Stomach smooth muscle (tissue), 2 donors: Measurements from ENCODE around the gene FAM3A.

ENCODE experiments used
- H3K27ac ChIP-seq: one replicate; pipeline ENCODE4 v1.7.0; 2013; ENCODE audit warnings: mild to moderate bottlenecking, low read length, inconsistent platforms
- H3K27me3 ChIP-seq, 2 donors: one replicate each; pipeline ENCODE4 v1.7.0; 2013; ENCODE audit warnings: low read length in 2 of 2; ENCODE audit not compliant: insufficient read depth in 2 of 2, control insufficient read depth in 1 of 2
- H3K36me3 ChIP-seq, 2 donors: one replicate each; pipeline ENCODE4 v1.7.0; 2013; ENCODE audit warnings: low read length in 2 of 2; ENCODE audit not compliant: control insufficient read depth in 2 of 2, insufficient read depth in 2 of 2
- H3K4me1 ChIP-seq: one replicate; pipeline ENCODE4 v1.7.0; 2013; ENCODE audit warnings: low read length; ENCODE audit not compliant: control insufficient read depth, insufficient read depth
- H3K4me3 ChIP-seq, 2 donors: one replicate each; pipeline ENCODE4 v1.7.0; 2013; ENCODE audit warnings: low read length in 2 of 2
- H3K9ac ChIP-seq, 2 donors: one replicate each; pipeline ENCODE4 v1.7.0; 2013; ENCODE audit warnings: low read length in 2 of 2, mild to moderate bottlenecking in 1 of 2
- H3K9me3 ChIP-seq, 2 donors: one replicate each; pipeline ENCODE4 v1.7.0; 2013; ENCODE audit warnings: low read length in 2 of 2; ENCODE audit not compliant: control insufficient read depth in 2 of 2
- donor health status: healthy.
- donor health status: Pancreatic carcinoma.

FAM3A gene

GRCh38 chrX:154478728-154479622, 37.1 kb downstream of the FAM3A start, which contains the start of gene LAGE3:
TSS of gene LAGE3 (minus strand) at chrX:154479281. CDS start at chrX:154478915, 366 bp downstream.
- H3K4me1 ChIP-seq, result peaks cover 13% of the 10 kb centered on the region
- no peaks in the 10 kb centered on the region for H3K9me3 ChIP-seq
- H3K4me3 ChIP-seq, result peak within 1 kb of the TSS; percentile 57 to 72
- peak within 1 kb of the TSS; percentile 53 for H3K27ac ChIP-seq
- peak within 1 kb of the TSS; percentile 51 to 57 for H3K9ac ChIP-seq
- H3K27me3 ChIP-seq, result peaks cover 0 to 2% of the 10 kb centered on the region in 2 donors
- peaks cover 0 to 3% of the 10 kb centered on the region in 2 donors for H3K36me3 ChIP-seq

GRCh38 chrX:154477891-154478477, 38.0 kb downstream of the FAM3A start:
- Histone ChIP-seq H3K27ac (peak overlapping the region; percentile 53), H3K9ac (peak overlapping the region; percentile 47 to 55), H3K36me3 (peaks cover 0 to 2% of the 10 kb centered on the region in 2 donors), H3K27me3 (peaks cover 0 to 2% of the 10 kb centered on the region in 2 donors), H3K4me1 (peaks cover 13% of the 10 kb centered on the region), H3K9me3 (no peaks in the 10 kb centered on the region), H3K4me3 (peak overlapping the region; percentile 57 to 72)

GRCh38 chrX:154476821-154477220, 39.2 kb downstream of the FAM3A start:
- H3K27me3 ChIP-seq, result peaks cover 0 to 2% of the 10 kb centered on the region in 2 donors
- H3K9ac ChIP-seq, result no peak overlapping the region
- H3K9me3 ChIP-seq, result no peaks in the 10 kb centered on the region
- peaks cover 0 to 2% of the 10 kb centered on the region in 2 donors for H3K36me3 ChIP-seq
- H3K4me1 ChIP-seq, result peaks cover 13% of the 10 kb centered on the region
- no peak overlapping the region for H3K4me3 ChIP-seq
- no peak overlapping the region for H3K27ac ChIP-seq

GRCh38 chrX:154473683-154474082, 42.3 kb downstream of the FAM3A start:
- H3K36me3 ChIP-seq, result peaks cover 0 to 11% of the 10 kb centered on the region in 2 donors
- no peak overlapping the region for H3K4me3 ChIP-seq
- H3K9ac ChIP-seq, result no peak overlapping the region
- H3K27me3 ChIP-seq, result peaks cover 0 to 4% of the 10 kb centered on the region in 2 donors
- H3K27ac ChIP-seq, result no peak overlapping the region
- H3K4me1 ChIP-seq, result peaks cover 7% of the 10 kb centered on the region
- H3K9me3 ChIP-seq, result no peaks in the 10 kb centered on the region

- H3K4me1 ChIP-seq, result peaks cover 2% of the 10 kb centered on the region
- no peaks in the 10 kb centered on the region for H3K9me3 ChIP-seq
- H3K4me3 ChIP-seq, result no peak overlapping the region
- H3K27ac ChIP-seq, result no peak overlapping the region
- peaks cover 0 to 11% of the 10 kb centered on the region in 2 donors for H3K36me3 ChIP-seq
- no peak overlapping the region for H3K9ac ChIP-seq
- peaks cover 0 to 4% of the 10 kb centered on the region in 2 donors for H3K27me3 ChIP-seq
These were observed 43.1 kb downstream of the FAM3A start for GRCh38 chrX:154472685-154473632.

- no peak overlapping the region for H3K9ac ChIP-seq
- H3K4me3 ChIP-seq, result no peak overlapping the region
- H3K27me3 ChIP-seq, result peaks cover 0 to 4% of the 10 kb centered on the region in 2 donors
- H3K9me3 ChIP-seq, result no peaks in the 10 kb centered on the region
- no peaks in the 10 kb centered on the region for H3K4me1 ChIP-seq
- H3K36me3 ChIP-seq, result peaks cover 0 to 11% of the 10 kb centered on the region in 2 donors
- H3K27ac ChIP-seq, result no peak overlapping the region
These were observed 44.0 kb downstream of the FAM3A start for GRCh38 chrX:154471839-154472684.

- Histone ChIP-seq H3K4me3 (no peak overlapping the region), H3K4me1 (no peaks in the 10 kb centered on the region), H3K27ac (no peak overlapping the region), H3K36me3 (peaks cover 0 to 11% of the 10 kb centered on the region in 2 donors), H3K9me3 (no peaks in the 10 kb centered on the region), H3K27me3 (peaks cover 0 to 2% of the 10 kb centered on the region in 2 donors), H3K9ac (no peak overlapping the region)
These were observed 45.0 kb downstream of the FAM3A start for GRCh38 chrX:154470914-154471568.

- H3K9me3 ChIP-seq, result no peaks in the 10 kb centered on the region
- peaks cover 0 to 9% of the 10 kb centered on the region in 2 donors for H3K36me3 ChIP-seq
- peaks cover 0 to 2% of the 10 kb centered on the region in 2 donors for H3K27me3 ChIP-seq
- H3K4me3 ChIP-seq, result no peak overlapping the region
- no peaks in the 10 kb centered on the region for H3K4me1 ChIP-seq
- H3K27ac ChIP-seq, result no peak overlapping the region
- no peak overlapping the region for H3K9ac ChIP-seq
These were observed 45.6 kb downstream of the FAM3A start for GRCh38 chrX:154470434-154470833.

- H3K4me1 ChIP-seq, result no peaks in the 10 kb centered on the region
- no peak overlapping the region for H3K9ac ChIP-seq
- peaks cover 0 to 2% of the 10 kb centered on the region in 2 donors for H3K27me3 ChIP-seq
- H3K4me3 ChIP-seq, result no peak overlapping the region
- H3K9me3 ChIP-seq, result no peaks in the 10 kb centered on the region
- no peak overlapping the region for H3K27ac ChIP-seq
- peaks cover 0 to 9% of the 10 kb centered on the region in 2 donors for H3K36me3 ChIP-seq
These were observed 46.2 kb downstream of the FAM3A start for GRCh38 chrX:154469880-154470279.
